ENCODE results near the gene FCF1.

The FCF1 gene, protein sequence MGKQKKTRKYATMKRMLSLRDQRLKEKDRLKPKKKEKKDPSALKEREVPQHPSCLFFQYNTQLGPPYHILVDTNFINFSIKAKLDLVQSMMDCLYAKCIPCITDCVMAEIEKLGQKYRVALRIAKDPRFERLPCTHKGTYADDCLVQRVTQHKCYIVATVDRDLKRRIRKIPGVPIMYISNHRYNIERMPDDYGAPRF

GRCh38 chr14:74712499-74713394 lies at the start of gene FCF1, which contains the start of gene AREL1:
Gene FCF1, plus strand, starts transcription at chr14:74713144. Its CDS starts 54 bp downstream, at chr14:74713198.
Gene AREL1, minus strand, starts transcription at chr14:74713080. Its CDS starts 27,465 bp downstream, at chr14:74685615.
- peak; percentile 94 for DNase-seq (ENCODE audit: low spot score)

- no peak for DNase-seq (ENCODE audit: low spot score)
Observed at GRCh38 chr14:74663884-74664283, 49.1 kb upstream of the FCF1 start.

- DNase-seq (ENCODE audit: low spot score) = no peak
Observed at GRCh38 chr14:74664717-74665116, 48.2 kb upstream of the FCF1 start.

DNA sequence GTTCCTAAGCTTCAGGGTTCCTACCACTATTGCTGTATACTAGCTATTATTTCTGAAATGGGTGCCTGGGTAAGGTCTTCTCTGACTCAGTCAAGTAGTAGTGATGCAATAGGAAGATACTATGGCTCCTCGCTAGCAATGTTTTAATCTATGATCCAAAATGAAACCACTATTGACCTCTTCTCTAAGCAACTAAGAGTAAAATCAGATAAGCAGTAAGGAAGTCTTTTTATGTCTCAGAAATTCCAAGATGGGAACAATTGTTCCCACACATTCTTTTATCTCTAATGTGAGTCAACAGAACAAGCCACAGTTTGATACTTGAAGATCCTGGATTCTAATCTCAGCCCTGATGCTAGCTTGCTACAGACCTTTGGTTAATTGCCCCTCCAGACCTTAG lies 45.2 kb upstream of the FCF1 start:
- DNase-seq (ENCODE audit: low spot score) = no peak

DNA sequence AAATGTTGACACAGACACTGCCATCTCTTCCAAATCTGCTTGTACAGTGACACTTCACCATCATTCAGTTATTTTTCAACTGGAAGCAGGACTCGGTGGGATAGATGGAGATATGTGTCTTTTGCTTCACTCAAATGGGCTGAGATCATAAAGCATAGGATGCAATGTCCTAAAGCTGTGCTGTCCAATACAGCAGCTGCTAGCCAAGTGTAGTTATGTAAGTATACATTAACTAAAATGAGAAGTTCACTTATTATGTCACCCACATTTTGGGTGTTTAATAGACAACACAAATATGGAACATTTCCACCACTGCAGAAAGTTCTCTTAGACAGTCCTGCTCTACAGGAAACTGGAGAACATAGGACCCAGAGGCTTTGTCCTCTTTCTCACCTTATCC lies 43.7 kb upstream of the FCF1 start:
- no peak for DNase-seq (ENCODE audit: low spot score)

- no peak for DNase-seq (ENCODE audit: low spot score)
Observed at GRCh38 chr14:74669846-74670245, 43.1 kb upstream of the FCF1 start.

DNA sequence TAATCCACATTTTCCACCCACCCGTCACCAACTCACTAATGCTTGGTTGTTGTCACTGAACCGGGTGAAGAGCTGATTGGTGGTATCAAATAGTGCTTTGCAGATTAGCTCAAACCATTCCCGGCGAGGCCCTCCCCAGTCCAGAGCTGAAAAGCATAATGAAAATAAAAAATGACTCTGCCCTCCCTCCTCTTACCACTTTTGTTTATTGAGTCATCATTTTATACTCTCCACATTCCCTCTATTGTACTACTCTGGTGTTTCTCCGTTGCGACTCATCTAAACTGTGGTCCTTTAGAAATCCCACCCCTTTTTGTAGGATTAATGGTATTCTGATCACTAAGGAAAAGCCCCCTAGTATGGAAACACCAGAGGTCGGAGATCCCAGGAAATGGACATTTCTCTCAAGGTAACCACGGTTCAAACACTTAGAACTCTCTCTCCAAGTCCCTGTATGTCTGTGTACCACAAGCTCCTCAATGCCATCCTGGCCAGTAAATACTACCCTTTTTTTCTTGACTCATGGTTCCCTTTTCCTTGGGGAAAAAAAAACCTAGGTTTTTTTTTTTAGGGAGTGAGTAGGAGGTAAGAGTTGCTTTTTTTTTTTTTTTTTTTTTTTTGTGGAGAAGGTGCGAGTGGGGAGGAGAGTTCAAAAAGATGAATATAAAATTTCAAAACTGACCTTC lies 42.1 kb upstream of the FCF1 start:
- DNase-seq (ENCODE audit: low spot score) = no peak

- DNase-seq (ENCODE audit: low spot score) = no peak
Observed at GRCh38 chr14:74671789-74672188, 41.2 kb upstream of the FCF1 start.

DNA sequence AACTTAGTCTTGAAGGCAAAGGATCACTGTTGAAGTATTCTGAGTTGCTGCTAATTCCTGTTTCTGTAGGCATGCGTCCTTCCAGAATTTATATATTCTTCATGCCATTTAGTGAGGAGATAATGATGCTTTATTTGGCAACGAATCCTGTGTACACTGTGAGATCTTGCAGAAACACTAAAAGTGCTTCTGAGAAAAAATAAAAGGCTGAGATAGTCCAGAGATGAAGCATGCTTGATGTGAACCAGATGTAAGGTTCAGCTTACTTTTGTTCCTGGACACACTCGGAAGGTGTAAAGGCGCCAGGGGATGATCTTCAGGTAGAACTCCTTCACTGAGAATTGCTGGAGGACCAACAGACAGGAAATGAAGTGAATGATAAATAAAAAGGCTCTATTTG lies 39.2 kb upstream of the FCF1 start:
- DNase-seq (ENCODE audit: low spot score) = no peak

GRCh38 chr14:74675219-74675618 lies 37.7 kb upstream of the FCF1 start:
- DNase-seq (ENCODE audit: low spot score) = no peak

GRCh38 chr14:74682169-74682952 lies 30.6 kb upstream of the FCF1 start:
- no peak for DNase-seq (ENCODE audit: low spot score)

DNA sequence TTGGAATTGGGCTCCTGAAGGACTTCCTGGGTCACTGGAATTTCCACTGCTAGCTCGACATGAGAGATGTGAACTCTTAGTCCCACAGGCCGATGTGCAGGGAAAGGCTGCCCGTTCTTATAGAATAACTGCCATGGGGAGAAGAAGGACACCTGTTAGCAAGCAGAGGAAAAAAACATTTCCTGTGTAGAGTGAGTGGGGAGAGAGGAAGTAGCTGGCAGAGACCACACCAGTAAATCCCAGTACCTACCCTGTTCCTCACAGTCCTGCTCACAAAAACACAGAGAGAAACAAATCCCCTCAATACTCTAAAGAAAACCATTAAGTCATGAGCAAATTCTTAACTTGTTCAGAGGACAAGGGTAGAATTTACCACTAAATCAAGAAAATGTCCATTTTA lies 29.5 kb upstream of the FCF1 start:
- DNase-seq (ENCODE audit: low spot score) = no peak

DNA sequence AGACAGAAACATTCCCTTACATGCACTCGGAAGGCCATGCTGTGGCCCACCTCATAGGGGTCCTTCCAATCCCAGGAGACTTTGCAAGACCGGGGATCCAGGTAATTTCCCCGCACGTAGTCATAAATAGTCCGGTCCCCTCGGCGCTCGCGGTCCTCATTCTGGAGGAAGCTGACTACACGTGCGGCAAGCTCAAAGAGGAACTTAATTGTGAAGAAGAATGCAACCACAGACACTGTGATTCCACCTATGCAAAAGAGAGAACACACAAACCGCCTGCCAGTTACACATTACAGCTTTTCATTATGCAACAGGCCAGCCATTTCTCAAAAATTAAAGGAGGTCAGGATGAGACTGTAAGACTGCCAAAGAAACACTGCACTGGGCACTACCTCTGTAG lies 28.5 kb upstream of the FCF1 start:
- no peak for DNase-seq (ENCODE audit: low spot score)

DNA sequence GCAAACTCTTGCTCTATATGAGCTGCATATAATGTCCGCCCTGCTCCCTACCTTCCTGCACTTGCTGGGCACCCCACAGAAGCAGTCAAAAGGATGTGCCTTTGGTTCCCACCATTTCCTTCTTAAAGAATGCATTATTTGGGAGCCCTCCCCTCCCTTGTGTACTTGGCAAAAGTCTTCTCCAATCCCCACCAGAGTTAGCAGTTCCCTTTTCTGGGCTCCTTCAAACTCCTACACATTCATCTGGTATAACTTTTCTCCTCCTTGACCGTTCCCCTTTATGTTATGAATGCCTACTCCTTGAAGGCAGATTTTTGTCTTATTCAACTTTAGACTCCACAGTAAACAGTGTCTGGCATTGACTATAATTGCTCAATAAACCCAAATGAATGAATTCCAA lies 27.9 kb upstream of the FCF1 start:
- DNase-seq (ENCODE audit: low spot score) = no peak

DNA sequence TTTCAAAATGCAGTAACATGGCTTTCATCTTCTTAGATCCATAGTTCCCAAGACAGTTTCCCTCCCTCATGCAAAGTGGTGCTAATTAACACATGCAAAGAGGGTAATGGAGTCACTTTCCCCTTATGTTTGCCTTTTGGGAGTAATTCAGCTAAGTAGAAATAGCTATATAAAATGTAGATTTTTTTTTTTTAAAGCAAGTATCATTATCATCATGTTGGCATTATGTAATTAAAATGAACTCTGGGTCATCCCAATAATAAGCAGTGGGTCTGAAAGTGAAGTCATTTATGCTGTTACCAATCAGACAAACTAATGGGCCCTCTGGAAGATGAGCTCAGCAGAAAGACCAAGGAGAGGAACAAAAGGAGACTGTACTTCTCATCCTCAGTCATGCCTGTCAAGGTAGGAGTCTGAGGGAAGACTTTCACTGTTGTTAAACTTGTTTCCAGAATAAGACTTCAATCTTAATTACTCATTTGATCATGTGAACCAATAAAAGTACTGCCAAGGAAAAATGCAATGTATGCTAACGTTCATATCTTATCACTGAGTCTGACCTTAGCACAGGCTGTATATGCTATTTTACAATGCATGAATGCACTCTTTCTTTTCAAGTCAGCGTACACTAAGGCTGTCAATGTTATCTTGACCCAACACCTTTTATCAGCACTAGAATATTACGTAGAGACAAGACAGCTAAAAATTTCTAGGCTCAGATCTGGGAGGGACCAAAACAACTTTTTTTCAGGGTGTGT lies 26.8 kb upstream of the FCF1 start:
- no peak for DNase-seq (ENCODE audit: low spot score)

DNA sequence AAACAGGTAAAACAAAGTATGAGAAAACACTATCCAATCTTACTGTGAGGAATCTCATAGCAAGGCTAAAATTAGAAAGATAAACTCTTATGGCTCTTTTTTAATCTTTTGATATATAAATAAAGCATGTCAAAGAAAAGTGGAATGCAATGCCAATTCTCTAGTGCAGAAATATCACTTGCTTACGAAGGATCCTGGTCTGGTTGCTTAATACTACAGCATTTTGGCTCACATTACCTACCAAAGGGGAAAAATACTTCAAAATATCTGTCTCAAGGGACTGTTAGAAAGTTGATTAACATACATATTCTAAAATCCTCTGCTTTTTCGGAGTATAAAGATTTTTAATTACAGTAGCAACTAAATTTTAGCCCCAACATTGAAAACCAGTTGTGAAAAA lies 21.5 kb upstream of the FCF1 start:
- DNase-seq (ENCODE audit: low spot score) = no peak

DNA sequence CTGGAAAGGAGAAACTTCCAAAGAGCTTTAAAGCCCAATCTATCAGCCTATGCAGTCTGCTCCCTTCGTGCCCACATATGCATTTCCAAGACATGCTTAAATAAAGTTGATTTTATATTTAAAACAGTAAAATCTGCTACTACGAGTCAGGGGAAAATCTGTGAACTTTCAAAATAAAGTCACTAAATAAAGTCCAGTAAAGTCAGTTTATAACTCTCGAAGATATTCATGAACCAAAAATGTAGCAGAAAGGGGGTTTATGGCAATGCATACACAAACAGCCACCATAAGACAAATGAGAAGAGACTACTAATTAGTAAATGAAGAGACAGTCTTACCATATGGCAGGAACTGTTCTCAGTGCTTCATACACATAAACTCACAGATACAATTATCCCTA lies 19.8 kb upstream of the FCF1 start:
- no peak for DNase-seq (ENCODE audit: low spot score)

DNA sequence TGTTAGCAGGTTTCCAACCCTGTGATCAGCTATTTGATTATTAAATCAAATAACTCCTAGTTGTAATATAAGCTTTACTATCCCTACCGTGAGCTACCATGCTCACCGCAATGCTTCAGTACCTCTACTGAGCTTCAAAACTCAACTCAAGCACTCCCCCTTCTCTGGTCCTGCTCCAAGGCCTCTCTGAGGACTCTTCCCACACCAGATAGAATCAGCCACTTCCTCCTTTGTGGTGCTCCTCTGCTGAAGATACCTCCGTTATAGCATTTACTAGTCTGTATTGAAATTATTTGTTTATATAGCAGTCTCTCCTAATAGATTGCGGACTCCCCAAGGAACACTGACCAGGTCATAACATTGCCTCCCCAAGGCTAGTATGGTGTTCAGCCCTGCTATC lies 17.5 kb upstream of the FCF1 start:
- no peak for DNase-seq (ENCODE audit: low spot score)

- no peak for DNase-seq (ENCODE audit: low spot score)
Observed at GRCh38 chr14:74697011-74697410, 15.9 kb upstream of the FCF1 start.

DNA sequence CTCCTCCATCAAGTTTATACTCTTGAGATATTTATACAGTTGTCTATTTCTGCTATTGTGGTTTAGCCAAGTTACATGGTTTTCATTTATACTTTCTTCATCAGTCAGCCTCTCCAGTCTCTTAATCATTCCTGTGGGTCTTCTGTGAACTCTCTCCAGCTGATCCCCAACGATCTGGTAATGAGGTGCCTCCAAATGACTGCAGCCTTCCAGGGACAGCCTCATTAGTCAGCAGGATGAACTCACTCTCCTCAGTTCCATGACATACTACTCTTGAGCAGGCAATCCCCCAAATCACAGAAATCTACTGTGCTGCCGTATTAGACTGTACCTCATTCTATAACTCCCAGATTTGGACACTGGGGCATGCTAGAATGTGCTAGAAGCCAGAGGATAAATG lies 15.4 kb upstream of the FCF1 start:
- no peak for DNase-seq (ENCODE audit: low spot score)

DNA sequence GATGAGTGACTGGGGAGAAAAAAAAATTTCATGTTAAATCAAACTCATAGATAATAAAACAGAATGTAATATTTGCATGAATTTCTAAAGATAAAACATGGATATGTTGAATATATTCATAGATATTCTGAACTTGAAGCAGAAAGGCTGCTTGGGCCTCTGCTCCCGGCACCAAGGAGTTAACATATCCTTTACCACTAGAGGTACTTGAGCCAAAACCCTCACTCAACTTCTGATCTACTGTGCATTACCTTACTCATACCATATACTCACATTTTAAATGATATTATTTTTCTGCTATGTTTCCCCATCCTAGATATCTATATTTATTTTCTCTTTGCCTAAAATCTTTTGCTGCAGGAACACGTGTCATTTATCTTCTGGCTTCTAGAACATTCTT lies 15.0 kb upstream of the FCF1 start:
- DNase-seq (ENCODE audit: low spot score) = no peak
